OCI-LY7 (cell line): Measurements from ENCODE around the gene ATP1A3. TPM values are rescaled to one million over a fixed set of nuclear protein-coding genes. Genes with fewer than 3 reads are reported as not detected.

ENCODE experiments used
- BruUV-seq: library from RNA; stranded (reverse); fragments of 400-500 nt; replicated peaks from 2 replicates; lab custom pipeline; 2021; lab: Mats Ljungman, UMichigan
- CTCF ChIA-PET: fragments of 300-600 bp; sonication (Branson Sonifier 250); formaldehyde crosslinking; loops from one replicate; lab custom pipeline; 2022; ENCODE audit warnings: antibody characterized with exemption; ENCODE audit not compliant: unreplicated experiment; lab: Charles Lee
- POLR2A ChIA-PET: fragments of 300-600 bp; sonication (Branson Sonifier 250); formaldehyde crosslinking; loops from one replicate; lab custom pipeline; 2022; ENCODE audit warnings: antibody characterized with exemption; lab: Charles Lee
- DNase-seq: peaks from one replicate; pipeline ENCODE4 v3.0.0-alpha.2; 2015; ENCODE audit warnings: low spot score
- H2AFZ ChIP-seq: fragments of 200-600 bp; sonication (generic), shearing (Covaris generic); 2 replicates; pipeline ENCODE4 v1.6.1; 2014; ENCODE audit warnings: mild to moderate bottlenecking, antibody characterized with exemption, low read length, moderate library complexity
- H3K27ac ChIP-seq: fragments of 200-600 bp; sonication (generic); 2 replicates; pipeline ENCODE4 v1.5.1; 2014; ENCODE audit warnings: mixed run types, low read depth, mild to moderate bottlenecking, moderate library complexity, low read length, inconsistent platforms; ENCODE audit not compliant: poor library complexity, severe bottlenecking
- H3K36me3 ChIP-seq: fragments of 200-600 bp; sonication (generic); 2 replicates; pipeline ENCODE4 v1.6.1; 2014; ENCODE audit warnings: mild to moderate bottlenecking, antibody characterized with exemption, low read length, moderate library complexity, mixed read lengths; ENCODE audit not compliant: insufficient read depth
- H3K4me1 ChIP-seq: fragments of 200-600 bp; sonication (generic); 2 replicates; pipeline ENCODE4 v1.5.1; 2014; ENCODE audit warnings: mild to moderate bottlenecking, low read length; ENCODE audit not compliant: insufficient read depth, poor library complexity, severe bottlenecking
- H3K4me2 ChIP-seq: fragments of 200-600 bp; sonication (generic); 2 replicates; pipeline ENCODE4 v1.6.1; 2014; ENCODE audit warnings: mild to moderate bottlenecking, low read length
- H3K4me3 ChIP-seq: fragments of 200-600 bp; sonication (generic); 2 replicates; pipeline ENCODE4 v1.5.1; 2014; ENCODE audit warnings: mild to moderate bottlenecking, low read depth, low read length; ENCODE audit not compliant: poor library complexity, severe bottlenecking
- H3K79me2 ChIP-seq: fragments of 200-600 bp; sonication (generic); 2 replicates; pipeline ENCODE4 v1.6.1; 2016; ENCODE audit warnings: low read depth, mild to moderate bottlenecking, low read length, moderate library complexity, mixed read lengths; ENCODE audit not compliant: insufficient read depth
- H3K9me2 ChIP-seq: fragments of 200-600 bp; sonication (generic); 2 replicates; pipeline ENCODE4 v1.6.1; 2016; ENCODE audit warnings: mild to moderate bottlenecking, low read length, mixed read lengths; ENCODE audit not compliant: insufficient read depth
- H3K9me3 ChIP-seq: fragments of 200-600 bp; sonication (generic); 2 replicates; pipeline ENCODE4 v1.6.1; 2014; ENCODE audit warnings: mild to moderate bottlenecking, mixed run types, low read length, mixed read lengths
- H4K20me1 ChIP-seq: fragments of 200-600 bp; sonication (generic); 2 replicates; pipeline ENCODE4 v1.6.1; 2014; ENCODE audit warnings: mild to moderate bottlenecking, antibody characterized with exemption, low read length, moderate library complexity, mixed read lengths; ENCODE audit not compliant: insufficient read depth
- CTCF ChIP-seq: fragments of 200-600 bp; sonication (generic); conservative IDR thresholded peaks from 2 replicates; pipeline ENCODE4 v1.5.1; 2014; ENCODE audit warnings: mild to moderate bottlenecking, antibody characterized with exemption, low read length, moderate library complexity, mixed read lengths
- EZH2phosphoT487 ChIP-seq: fragments of 200-600 bp; sonication (generic); IDR thresholded peaks from 2 replicates; pipeline ENCODE4 v1.6.1; 2018; ENCODE audit warnings: low read depth, borderline replicate concordance, mild to moderate bottlenecking, mixed run types, antibody characterized with exemption, low read length, moderate library complexity, mixed read lengths
- intact Hi-C: fragments of 100-400 bp; cut with micrococcal nuclease; formaldehyde crosslinking; loops from one replicate; pipeline ENCODE4 v1.10.0; 2022; ENCODE audit not compliant: unreplicated experiment
- total RNA-seq, 2 experiments: library from RNA; depleted of rRNA in 1 of 2; stranded (reverse); fragments of >200 nt in 1 of 2; shearing (Covaris generic) in 1 of 2; gene quantifications; 2 replicates each; pipeline ENCODE4 v1.2.3, GENCODE V29; 2014 to 2022

The ATP1A3 gene
- total RNA-seq, 2 experiments from 2014 or later, result 9.3 to 33.0 TPM

GRCh38 chr19:42022616-42023015 lies 28.6 kb upstream of the ATP1A3 start:
- H3K9me3 ChIP-seq, result no peaks in the 10 kb centered on the region
- DNase-seq, result no peak
- intact Hi-C loops, result no loop called here
- CTCF ChIA-PET, result no interaction called here
- POLR2A ChIA-PET, result no interaction called here
- BruUV-seq, result no TSS peak
- no peaks in the 10 kb centered on the region for H3K36me3 ChIP-seq
- H3K4me3 ChIP-seq, result no peak overlapping the region
- no peaks in the 10 kb centered on the region for H3K4me1 ChIP-seq
- no peak overlapping the region for H3K27ac ChIP-seq
- no peaks in the 10 kb centered on the region for H3K9me2 ChIP-seq
- no peaks in the 10 kb centered on the region for H3K79me2 ChIP-seq
- no peaks in the 10 kb centered on the region for H4K20me1 ChIP-seq
- no peak overlapping the region for H3K4me2 ChIP-seq
- no peak overlapping the region for H2AFZ ChIP-seq
- TF ChIP-seq EZH2phosphoT487 (no peak), CTCF (no peak)

DNA sequence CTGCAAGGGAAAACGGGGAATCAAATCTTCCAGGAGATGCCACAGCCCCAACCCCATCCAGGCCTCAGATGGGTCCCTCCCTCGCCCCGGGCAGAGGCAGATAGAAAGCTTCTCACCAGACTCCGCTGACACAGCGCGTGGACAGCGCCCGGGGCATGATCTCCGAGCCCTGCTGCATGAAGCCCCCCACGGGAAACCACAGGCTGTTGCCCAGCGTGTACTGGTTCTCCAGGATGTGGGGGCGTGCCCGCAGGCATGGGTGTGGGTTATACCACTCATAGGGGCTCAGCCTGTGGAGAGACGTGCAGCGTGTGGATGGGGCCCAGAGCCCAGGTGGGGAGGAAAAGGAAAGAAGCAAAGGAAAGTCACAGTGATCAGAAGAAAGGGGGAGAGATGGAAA lies 27.2 kb upstream of the ATP1A3 start:
- H3K4me2 ChIP-seq, result no peak overlapping the region
- H3K79me2 ChIP-seq, result no peaks in the 10 kb centered on the region
- no peaks in the 10 kb centered on the region for H3K4me1 ChIP-seq
- no peak overlapping the region for H3K27ac ChIP-seq
- no peak for DNase-seq
- intact Hi-C loops, result no loop called here
- no peaks in the 10 kb centered on the region for H4K20me1 ChIP-seq
- no peak for TF ChIP-seq EZH2phosphoT487
- no peak for TF ChIP-seq CTCF
- ChIA-PET POLR2A (no interaction called here), CTCF (no interaction called here)
- no peaks in the 10 kb centered on the region for H3K9me3 ChIP-seq
- no peaks in the 10 kb centered on the region for H3K9me2 ChIP-seq
- no peak overlapping the region for H3K4me3 ChIP-seq
- H2AFZ ChIP-seq, result no peak overlapping the region
- no TSS peak for BruUV-seq
- no peaks in the 10 kb centered on the region for H3K36me3 ChIP-seq

DNA sequence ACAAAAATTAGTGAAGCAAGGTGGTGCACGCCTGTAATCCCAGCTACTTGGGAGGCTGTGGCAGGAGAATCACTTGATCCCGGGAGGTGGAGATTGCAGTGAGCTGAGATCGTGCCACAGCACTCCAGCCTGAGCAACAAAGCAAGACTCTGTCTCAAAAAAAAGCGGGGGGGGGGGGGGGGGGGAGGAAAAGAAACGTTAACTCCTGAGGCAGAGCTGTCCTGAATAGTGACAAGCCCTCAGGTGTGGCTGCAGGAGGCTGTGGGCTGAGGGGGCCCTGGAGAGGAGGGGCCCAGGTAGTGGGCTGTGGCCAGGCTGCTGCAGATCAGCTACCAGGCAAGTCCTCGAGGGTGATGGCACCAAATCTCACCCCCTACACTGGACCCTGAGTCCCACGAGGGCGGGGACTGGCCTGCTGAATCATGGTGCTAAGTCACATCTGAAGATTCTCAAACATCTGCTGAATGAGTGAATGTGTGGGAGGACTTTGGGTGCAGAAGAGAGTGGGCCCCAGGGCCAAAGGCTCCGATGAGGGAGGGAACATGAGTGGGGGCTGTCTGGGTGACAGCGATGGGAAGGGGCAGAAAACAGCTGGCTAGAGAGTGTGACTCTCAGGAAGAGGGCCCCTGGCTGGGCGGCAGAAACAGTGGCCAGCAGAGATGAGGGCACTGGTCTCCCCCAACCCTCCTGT lies 24.6 kb upstream of the ATP1A3 start:
- TF ChIP-seq CTCF (no peak), EZH2phosphoT487 (no peak)
- no peak overlapping the region for H3K27ac ChIP-seq
- H3K9me2 ChIP-seq, result no peaks in the 10 kb centered on the region
- DNase-seq, result no peak
- no peak overlapping the region for H3K4me2 ChIP-seq
- POLR2A ChIA-PET, result interaction anchor here (0.7 kb wide), 1 partner anchor 184 kb away, joined by 8 read pairs; no protein-coding TSS in a partner anchor
- CTCF ChIA-PET, result no interaction called here
- no peak overlapping the region for H3K4me3 ChIP-seq
- H4K20me1 ChIP-seq, result no peaks in the 10 kb centered on the region
- H3K36me3 ChIP-seq, result no peaks in the 10 kb centered on the region
- H3K9me3 ChIP-seq, result no peaks in the 10 kb centered on the region
- H3K4me1 ChIP-seq, result no peaks in the 10 kb centered on the region
- H3K79me2 ChIP-seq, result no peaks in the 10 kb centered on the region
- no peak overlapping the region for H2AFZ ChIP-seq
- BruUV-seq, result no TSS peak
- intact Hi-C loops, result no loop called here
